Measurements from ENCODE around the gene SLC17A6. TPM values are rescaled to one million over a fixed set of nuclear protein-coding genes. Genes with fewer than 3 reads are reported as not detected.

Gene SLC17A6
- total RNA-seq, 1 donor from 2014 or later, result not detected

DNA sequence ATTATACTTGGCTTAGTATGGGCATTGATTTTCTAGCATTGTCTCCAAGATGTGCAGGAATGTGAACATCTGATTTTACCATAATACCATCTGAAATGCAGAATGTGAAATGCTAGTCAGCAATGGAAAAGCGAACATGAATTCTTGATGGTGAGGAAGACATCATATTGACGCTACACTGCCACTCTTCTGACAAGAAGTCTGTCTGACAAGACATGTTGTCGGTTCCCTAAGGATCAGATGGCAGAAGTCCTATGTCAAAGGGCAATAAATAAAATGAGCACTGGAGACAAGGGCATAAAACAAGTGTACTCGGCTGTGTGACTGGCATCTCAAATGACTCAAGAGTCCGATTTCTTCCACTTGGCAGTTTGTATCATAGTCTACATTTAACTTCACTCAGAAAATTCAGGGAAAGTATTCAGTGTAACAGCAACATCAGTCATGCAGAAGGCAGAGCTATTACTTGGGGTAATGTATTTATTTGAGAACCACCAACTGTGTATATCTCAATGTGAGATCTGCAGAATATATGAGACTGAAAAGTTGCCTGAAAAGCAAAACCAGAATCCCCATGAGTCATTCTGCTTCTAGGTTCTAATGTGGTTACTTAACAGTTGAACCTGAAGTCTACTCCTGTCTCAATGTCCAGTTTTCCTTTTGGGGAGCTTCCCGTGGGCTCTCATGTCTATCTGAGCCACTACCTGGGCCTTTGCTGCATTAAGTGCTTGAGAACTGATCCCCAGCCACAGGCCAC, 51.5 kb downstream of the SLC17A6 start:
- DNase-seq (ENCODE audit: low read depth), result no peak
- TF ChIP-seq, protein P1, sequence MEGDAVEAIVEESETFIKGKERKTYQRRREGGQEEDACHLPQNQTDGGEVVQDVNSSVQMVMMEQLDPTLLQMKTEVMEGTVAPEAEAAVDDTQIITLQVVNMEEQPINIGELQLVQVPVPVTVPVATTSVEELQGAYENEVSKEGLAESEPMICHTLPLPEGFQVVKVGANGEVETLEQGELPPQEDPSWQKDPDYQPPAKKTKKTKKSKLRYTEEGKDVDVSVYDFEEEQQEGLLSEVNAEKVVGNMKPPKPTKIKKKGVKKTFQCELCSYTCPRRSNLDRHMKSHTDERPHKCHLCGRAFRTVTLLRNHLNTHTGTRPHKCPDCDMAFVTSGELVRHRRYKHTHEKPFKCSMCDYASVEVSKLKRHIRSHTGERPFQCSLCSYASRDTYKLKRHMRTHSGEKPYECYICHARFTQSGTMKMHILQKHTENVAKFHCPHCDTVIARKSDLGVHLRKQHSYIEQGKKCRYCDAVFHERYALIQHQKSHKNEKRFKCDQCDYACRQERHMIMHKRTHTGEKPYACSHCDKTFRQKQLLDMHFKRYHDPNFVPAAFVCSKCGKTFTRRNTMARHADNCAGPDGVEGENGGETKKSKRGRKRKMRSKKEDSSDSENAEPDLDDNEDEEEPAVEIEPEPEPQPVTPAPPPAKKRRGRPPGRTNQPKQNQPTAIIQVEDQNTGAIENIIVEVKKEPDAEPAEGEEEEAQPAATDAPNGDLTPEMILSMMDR (IDR thresholded peaks at IDR 0.05; ENCODE audit: insufficient read depth, low read length, poor library complexity, severe bottlenecking), result no peak

DNA sequence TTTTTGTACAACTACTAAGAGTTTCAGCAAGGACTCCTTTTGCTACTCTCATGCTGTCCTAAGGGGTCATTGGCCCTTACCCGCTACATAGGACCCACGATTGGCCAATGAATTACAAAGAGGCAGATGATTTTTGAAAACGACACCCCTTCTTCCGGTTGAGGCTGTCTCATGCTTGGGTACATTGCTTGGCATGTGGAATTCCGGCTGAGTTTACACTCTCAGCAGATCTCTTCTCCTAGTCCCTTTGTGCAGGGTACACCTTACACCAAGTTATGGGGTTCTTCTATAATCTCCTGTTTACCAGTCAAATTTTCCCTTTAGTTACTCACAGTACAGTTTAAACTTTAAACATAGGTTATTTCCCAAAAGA, 52.1 kb downstream of the SLC17A6 start:
- TF ChIP-seq, protein P1 (IDR thresholded peaks at IDR 0.05; ENCODE audit: insufficient read depth, low read length, poor library complexity, severe bottlenecking), result no peak
- H3K36me3 ChIP-seq (ENCODE audit: control insufficient read depth, insufficient read depth, low read length), result no peaks in the 10 kb centered on the region
- no peaks in the 10 kb centered on the region for H3K27me3 ChIP-seq (ENCODE audit: control insufficient read depth, insufficient read depth, low read length)
- H3K4me3 ChIP-seq (ENCODE audit: low read depth, low read length), result no peak overlapping the region
- DNase-seq (ENCODE audit: low read depth), result no peak

More for the DNA sequence above, 51.5 kb downstream of the SLC17A6 start:
- no peaks in the 10 kb centered on the region for H3K27me3 ChIP-seq (ENCODE audit: control insufficient read depth, insufficient read depth, low read length)
- no peaks in the 10 kb centered on the region for H3K36me3 ChIP-seq (ENCODE audit: control insufficient read depth, insufficient read depth, low read length)
- no peak overlapping the region for H3K4me3 ChIP-seq (ENCODE audit: low read depth, low read length)

DNA sequence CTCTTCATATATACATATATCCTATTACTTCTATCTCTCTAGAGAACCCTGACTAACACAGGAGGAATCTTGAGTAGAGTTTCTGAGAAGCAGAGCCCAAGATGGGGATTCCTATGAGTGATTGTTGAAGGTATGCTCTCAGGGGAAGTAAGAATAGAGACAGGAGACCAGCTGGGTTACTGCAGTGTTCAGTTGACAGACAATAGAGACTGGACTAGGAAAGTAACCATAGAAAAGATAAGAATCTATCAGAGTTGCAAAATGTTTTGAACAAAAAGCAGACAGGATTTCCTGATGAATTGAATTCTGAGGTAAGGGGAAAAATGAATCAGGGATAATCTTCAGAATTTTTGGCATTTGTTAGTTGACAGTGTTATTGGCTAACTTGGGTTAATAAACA, 54.4 kb downstream of the SLC17A6 start:
- TF ChIP-seq, protein P1 (IDR thresholded peaks at IDR 0.05; ENCODE audit: insufficient read depth, low read length, poor library complexity, severe bottlenecking), result no peak
- no peaks in the 10 kb centered on the region for H3K36me3 ChIP-seq (ENCODE audit: control insufficient read depth, insufficient read depth, low read length)
- H3K4me3 ChIP-seq (ENCODE audit: low read depth, low read length), result no peak overlapping the region
- no peaks in the 10 kb centered on the region for H3K27me3 ChIP-seq (ENCODE audit: control insufficient read depth, insufficient read depth, low read length)
- no peak for DNase-seq (ENCODE audit: low read depth)

DNA sequence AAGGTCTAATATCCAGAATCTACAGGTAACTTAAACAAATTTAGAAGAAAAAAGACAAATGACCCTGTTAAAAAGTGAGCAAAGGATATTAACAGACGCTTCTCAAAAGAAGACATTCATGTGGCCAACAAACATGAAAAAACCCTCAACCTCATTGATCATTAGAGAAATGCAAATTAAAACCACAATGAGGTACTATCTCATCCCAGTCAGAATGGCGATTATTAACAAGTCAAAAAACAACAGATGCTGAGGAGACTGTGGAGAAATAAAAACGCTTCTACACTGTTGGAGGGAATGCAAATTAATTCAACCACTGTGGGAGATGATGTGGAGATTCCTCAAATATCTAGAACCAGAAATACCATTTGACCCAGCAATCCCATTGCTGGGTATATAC, 67.2 kb downstream of the SLC17A6 start:
- TF ChIP-seq, protein P1 (IDR thresholded peaks at IDR 0.05; ENCODE audit: insufficient read depth, low read length, poor library complexity, severe bottlenecking), result no peak
- H3K4me3 ChIP-seq (ENCODE audit: low read depth, low read length), result no peak overlapping the region
- no peaks in the 10 kb centered on the region for H3K27me3 ChIP-seq (ENCODE audit: control insufficient read depth, insufficient read depth, low read length)
- DNase-seq (ENCODE audit: low read depth), result no peak
- H3K36me3 ChIP-seq (ENCODE audit: control insufficient read depth, insufficient read depth, low read length), result no peaks in the 10 kb centered on the region

DNA sequence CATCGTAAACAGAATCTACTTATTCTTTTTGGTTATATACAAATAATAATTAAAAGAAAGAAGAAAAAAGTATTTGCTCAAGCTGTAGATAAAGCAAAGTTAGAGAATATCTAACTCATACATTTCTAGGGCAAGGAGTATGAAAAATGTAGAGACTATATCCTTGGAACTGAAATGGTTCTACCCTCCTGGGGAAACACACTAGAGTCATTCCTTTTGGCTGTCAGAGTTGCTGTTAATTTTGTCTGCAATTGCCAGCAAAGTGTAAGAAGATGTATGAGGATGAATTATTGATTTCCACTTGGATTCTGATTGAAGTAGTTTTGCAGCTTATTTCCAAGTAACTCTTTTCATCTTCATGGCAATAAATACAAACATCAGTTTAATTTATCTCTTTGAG, 69.1 kb downstream of the SLC17A6 start:
- no peaks in the 10 kb centered on the region for H3K36me3 ChIP-seq (ENCODE audit: control insufficient read depth, insufficient read depth, low read length)
- DNase-seq (ENCODE audit: low read depth), result no peak
- H3K27me3 ChIP-seq (ENCODE audit: control insufficient read depth, insufficient read depth, low read length), result no peaks in the 10 kb centered on the region

More for the DNA sequence above, 69.1 kb downstream of the SLC17A6 start:
- TF ChIP-seq, protein P1 (IDR thresholded peaks at IDR 0.05; ENCODE audit: insufficient read depth, low read length, poor library complexity, severe bottlenecking), result no peak
- no peak overlapping the region for H3K4me3 ChIP-seq (ENCODE audit: low read depth, low read length)

Measured in kidney epithelial cell (primary cell).